ENCODE data around the gene DOCK9. TPM values are rescaled to one million over a fixed set of nuclear protein-coding genes. Genes with fewer than 3 reads are reported as not detected.

DOCK9 gene
- total and polyA plus RNA-seq, 2 experiments from 2014 or later, result 8.5 to 57.7 TPM

- TF ChIP-seq ZNF462 (CRISPR knock-in tag; IDR thresholded peaks at IDR 0.05), result no peak
- no peak for TF ChIP-seq CREB1 (CRISPR knock-in tag; IDR thresholded peaks at IDR 0.05; ENCODE audit: low read depth)
- no peak for TF ChIP-seq REST (IDR thresholded peaks at IDR 0.05; ENCODE audit: unreplicated experiment)
- no peak for TF ChIP-seq POLR2AphosphoS5 (IDR thresholded peaks at IDR 0.05; ENCODE audit: low read depth)
- no peak for TF ChIP-seq ZNF331 (CRISPR knock-in tag; IDR thresholded peaks at IDR 0.05; ENCODE audit: low read depth)
These were observed 56.8 kb downstream of the DOCK9 start (continued) for GRCh38 chr13:98921015-98921580.

- Histone ChIP-seq H3K79me2 (replicated peaks; ENCODE audit: insufficient read depth) (no peaks in the 10 kb centered on the region), H3K4me2 (no peak overlapping the region), H3K4me3 (no peak overlapping the region), H3K27me3 (ENCODE audit: insufficient read depth) (no peaks in the 10 kb centered on the region), H3K4me1 (ENCODE audit: insufficient read depth) (no peaks in the 10 kb centered on the region), H3K36me3 (ENCODE audit: insufficient read depth) (no peaks in the 10 kb centered on the region), H3K9me2 (ENCODE audit: insufficient read depth) (no peaks in the 10 kb centered on the region), H2AFZ (no peak overlapping the region), H3F3A (replicated peaks; ENCODE audit: low read depth) (no peaks in the 10 kb centered on the region), H3K27ac (ENCODE audit: low read depth) (no peak overlapping the region), H4K20me1 (replicated peaks; ENCODE audit: insufficient read depth) (no peaks in the 10 kb centered on the region)
- ATAC-seq (no peak), DNase-seq (ENCODE audit: low spot score) (no peak)
- Mint-ChIP-seq H3K36me3 (ENCODE audit: low read depth) (no peaks in the 10 kb centered on the region), H3K4me1 (peaks cover 11% of the 10 kb centered on the region), H3K27me3 (ENCODE audit: insufficient read depth, low read depth, poor library complexity) (no peaks in the 10 kb centered on the region), H3K27ac (no peak overlapping the region), H3K4me3 (no peak overlapping the region), H3K9me3 (no peaks in the 10 kb centered on the region)
- no peak for TF ChIP-seq EZH2phosphoT487 (IDR thresholded peaks at IDR 0.05; ENCODE audit: unreplicated experiment)
- TF ChIP-seq REST (IDR thresholded peaks at IDR 0.05; ENCODE audit: unreplicated experiment), result no peak
These were observed 58.3 kb downstream of the DOCK9 start for GRCh38 chr13:98919566-98919965.
